Measurements from ENCODE around the gene SIPA1.

Gene SIPA1

DNA sequence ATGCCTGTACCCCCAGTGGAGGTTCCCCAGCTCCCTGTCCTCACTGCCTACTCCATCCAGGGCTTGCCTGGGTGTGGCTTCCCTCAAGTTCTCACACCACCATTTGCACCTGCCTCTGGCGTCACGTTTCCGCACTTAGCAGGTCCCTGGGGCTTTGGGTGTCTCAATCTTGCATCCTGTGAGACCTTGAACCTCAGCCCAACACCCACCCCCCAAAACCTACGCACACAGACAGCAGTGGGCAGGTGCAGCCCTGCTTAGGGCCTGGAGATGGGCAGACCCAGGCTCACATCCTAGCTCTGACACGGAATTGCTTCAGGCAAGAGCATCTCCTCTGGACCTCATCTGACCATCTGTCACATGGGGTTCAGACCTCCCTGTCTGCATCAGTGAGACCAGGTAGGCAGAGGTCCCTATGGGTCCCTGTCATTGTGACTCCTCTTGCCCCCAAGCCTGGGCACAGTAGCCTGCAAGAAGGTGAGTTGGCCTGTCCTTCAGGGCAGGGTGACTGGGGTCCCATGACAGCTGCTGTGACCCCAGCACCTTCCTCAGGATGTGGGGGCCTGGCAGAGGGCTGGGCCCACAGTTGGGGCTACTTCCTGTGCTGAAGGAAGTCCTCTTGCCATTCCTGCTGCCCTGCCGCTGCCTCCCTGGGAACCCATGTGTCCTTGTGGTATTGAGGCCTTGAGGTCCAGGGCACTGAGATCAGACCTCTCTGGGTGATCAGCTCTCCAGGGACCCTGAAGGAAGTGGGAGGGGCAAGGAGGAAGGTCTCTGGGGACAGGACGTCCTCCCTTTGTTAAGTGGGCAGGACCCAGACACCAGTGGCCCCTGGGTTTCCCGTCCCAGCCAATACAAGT is 2.0 kb downstream of the SIPA1 start:
- peak; percentile 57 for DNase-seq (ENCODE audit: insufficient read length)
- FAIRE-seq, result peak; percentile 98

DNA sequence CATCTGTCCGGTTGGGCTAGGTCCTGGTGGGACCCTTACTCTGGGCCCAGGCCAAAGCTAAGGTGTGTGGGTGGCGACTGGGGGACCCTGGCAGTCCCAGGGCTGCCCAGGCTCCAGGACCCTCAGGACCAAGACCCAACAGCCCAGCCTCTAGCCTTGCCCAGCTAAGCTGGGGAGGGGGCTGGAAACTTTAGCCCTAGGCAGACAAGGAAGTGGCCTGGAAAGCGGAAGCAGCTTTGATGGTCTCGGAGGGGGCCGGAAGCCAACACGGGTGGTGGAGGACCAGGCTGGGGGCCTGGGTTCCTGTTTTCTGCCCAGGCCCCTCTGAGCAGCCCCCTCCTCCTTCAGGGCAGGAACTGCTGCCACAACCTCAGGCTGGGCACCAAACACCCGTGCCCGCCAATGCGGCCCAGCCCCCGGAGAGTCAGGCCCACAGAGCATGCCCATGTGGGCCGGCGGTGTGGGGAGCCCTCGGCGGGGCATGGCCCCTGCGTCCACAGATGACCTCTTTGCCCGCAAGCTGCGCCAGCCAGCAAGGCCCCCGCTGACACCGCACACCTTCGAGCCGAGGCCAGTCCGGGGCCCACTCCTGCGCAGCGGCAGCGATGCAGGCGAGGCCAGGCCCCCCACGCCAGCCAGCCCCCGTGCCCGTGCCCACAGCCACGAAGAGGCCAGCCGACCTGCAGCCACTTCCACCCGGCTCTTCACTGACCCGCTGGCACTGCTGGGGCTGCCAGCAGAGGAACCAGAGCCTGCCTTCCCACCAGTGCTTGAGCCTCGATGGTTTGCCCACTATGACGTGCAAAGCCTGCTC is 2.8 kb downstream of the SIPA1 start:
- FAIRE-seq (no peak), DNase-seq (ENCODE audit: insufficient read length) (no peak)
- TF ChIP-seq TAF1 (IDR thresholded peaks at IDR 0.05; ENCODE audit: borderline replicate concordance, low read depth, low read length), result no peak
- no peak; the same call in 1 of the 2 replicates for TF ChIP-seq POLR2AphosphoS5 (IDR thresholded peaks at IDR 0.05; ENCODE audit: low read depth, low read length)
- no peak for TF ChIP-seq POLR2A (IDR thresholded peaks at IDR 0.05; ENCODE audit: low read depth, low read length)

More for the DNA sequence above, 2.0 kb downstream of the SIPA1 start:
- TF ChIP-seq POLR2AphosphoS5 (IDR thresholded peaks at IDR 0.05; ENCODE audit: low read depth, low read length) (peak; percentile 53; the same call in 1 of the 2 replicates), POLR2A (IDR thresholded peaks at IDR 0.05; ENCODE audit: low read depth, low read length) (peak; percentile 63; the same call in 1 of the 2 replicates), TAF1 (IDR thresholded peaks at IDR 0.05; ENCODE audit: borderline replicate concordance, low read depth, low read length) (no peak)

DNA sequence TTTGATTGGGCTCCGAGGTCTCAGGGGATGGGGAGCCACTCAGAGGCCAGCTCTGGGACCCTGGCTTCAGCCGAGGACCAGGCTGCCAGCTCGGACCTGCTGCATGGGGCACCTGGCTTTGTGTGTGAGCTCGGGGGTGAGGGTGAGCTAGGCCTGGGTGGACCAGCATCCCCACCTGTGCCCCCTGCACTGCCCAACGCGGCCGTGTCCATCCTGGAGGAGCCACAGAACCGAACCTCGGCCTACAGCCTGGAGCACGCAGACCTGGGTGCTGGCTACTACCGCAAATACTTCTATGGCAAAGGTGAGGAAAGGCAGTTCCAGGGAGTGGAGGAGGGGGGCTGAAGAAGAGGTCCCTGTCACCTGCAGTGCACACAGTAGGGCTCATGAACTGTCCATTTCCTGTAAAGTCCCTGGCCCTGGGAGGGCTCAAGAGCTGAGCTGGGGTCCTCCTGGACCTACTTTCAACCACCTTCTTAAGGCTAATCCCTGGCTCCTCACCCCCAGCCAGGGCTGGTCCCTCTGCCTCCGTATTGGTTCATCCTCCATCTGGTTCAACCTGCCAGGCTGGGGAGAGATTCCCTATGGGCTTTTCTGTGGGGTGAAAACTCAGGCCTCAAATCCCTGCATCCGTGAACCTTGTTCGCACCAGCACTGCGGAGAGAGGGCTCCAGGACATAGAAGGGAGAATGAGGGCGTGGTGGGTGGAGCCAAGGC is 3.6 kb downstream of the SIPA1 start:
- no peak for TF ChIP-seq POLR2AphosphoS5 (IDR thresholded peaks at IDR 0.05; ENCODE audit: low read depth, low read length)
- TF ChIP-seq POLR2A (IDR thresholded peaks at IDR 0.05; ENCODE audit: low read depth, low read length), result no peak
- TF ChIP-seq TAF1 (IDR thresholded peaks at IDR 0.05; ENCODE audit: borderline replicate concordance, low read depth, low read length), result no peak
- no peak for DNase-seq (ENCODE audit: insufficient read length)
- peak; percentile 40 for FAIRE-seq

DNA sequence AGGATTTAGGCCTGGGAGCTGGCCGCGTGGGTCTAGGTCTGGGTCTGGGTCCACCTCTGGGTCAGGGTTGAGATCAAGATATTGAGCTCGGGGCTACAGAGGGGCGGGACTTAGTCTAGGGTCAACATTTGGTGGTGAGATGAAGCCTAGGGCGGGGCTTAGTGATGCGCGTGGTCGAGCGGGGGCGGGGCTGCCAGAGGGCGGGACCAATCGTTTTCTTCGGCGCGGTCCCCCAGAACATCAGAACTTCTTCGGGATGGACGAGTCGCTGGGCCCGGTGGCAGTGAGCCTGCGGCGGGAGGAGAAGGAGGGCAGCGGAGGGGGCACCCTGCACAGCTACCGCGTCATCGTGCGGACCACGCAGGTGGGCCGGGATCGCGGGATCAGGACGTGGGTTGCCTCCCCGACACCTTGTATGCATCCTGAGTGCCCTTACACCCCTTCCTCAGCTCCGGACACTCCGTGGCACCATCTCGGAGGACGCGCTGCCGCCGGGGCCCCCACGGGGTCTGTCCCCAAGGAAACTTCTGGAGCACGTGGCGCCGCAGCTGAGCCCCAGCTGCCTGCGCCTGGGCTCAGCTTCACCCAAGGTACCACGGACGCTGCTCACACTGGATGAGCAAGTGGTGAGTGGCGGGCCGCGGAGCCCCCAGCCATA is 4.2 kb downstream of the SIPA1 start:
- TF ChIP-seq POLR2A (IDR thresholded peaks at IDR 0.05; ENCODE audit: low read depth, low read length) (no peak), TAF1 (IDR thresholded peaks at IDR 0.05; ENCODE audit: borderline replicate concordance, low read depth, low read length) (no peak), POLR2AphosphoS5 (IDR thresholded peaks at IDR 0.05; ENCODE audit: low read depth, low read length) (no peak)
- DNase-seq (ENCODE audit: insufficient read length) (no peak), FAIRE-seq (no peak)

DNA sequence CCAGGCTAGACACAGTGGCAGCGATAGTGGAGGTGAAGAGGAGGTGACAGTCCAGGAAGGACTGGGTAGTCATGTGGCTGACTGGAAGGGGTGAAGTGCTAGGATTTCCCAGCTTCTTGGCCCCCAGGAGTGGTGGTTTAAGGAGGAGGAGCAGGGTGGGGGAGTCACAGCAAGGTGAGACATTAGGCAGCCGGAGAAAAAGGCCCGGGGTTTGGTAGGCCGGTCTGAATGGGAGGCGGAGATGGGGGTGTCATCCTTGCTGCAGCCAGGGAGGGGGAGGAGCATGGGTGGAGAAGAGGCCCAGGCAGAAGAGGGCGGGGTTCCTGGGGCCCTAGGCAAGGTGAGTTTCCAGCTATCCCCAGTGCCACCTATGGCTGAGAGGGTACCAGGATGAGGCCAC is 6.1 kb downstream of the SIPA1 start:
- no peak for TF ChIP-seq TAF1 (IDR thresholded peaks at IDR 0.05; ENCODE audit: borderline replicate concordance, low read depth, low read length)
- TF ChIP-seq POLR2A (IDR thresholded peaks at IDR 0.05; ENCODE audit: low read depth, low read length), result no peak

DNA sequence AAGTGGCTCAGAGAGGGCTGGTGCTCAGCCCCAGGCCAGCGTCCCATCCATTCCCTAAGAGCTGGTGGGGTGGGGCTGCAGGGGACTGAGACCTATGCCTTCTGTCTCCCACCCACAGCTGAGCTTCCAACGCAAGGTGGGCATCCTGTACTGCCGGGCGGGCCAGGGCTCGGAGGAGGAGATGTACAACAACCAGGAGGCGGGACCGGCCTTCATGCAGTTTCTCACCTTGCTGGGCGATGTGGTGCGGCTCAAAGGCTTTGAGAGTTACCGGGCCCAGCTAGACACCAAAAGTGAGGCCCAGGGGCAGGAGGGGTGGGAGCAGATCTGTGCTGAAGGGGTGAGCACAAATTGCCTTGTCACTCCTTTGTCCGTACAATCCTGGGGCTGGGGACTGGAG is 6.9 kb downstream of the SIPA1 start:
- FAIRE-seq (no peak), DNase-seq (ENCODE audit: insufficient read length) (no peak)
- TF ChIP-seq POLR2A (IDR thresholded peaks at IDR 0.05; ENCODE audit: low read depth, low read length) (no peak), POLR2AphosphoS5 (IDR thresholded peaks at IDR 0.05; ENCODE audit: low read depth, low read length) (no peak), TAF1 (IDR thresholded peaks at IDR 0.05; ENCODE audit: borderline replicate concordance, low read depth, low read length) (no peak)

More for the DNA sequence above, 6.1 kb downstream of the SIPA1 start:
- FAIRE-seq, result no peak
- DNase-seq (ENCODE audit: insufficient read length), result no peak

DNA sequence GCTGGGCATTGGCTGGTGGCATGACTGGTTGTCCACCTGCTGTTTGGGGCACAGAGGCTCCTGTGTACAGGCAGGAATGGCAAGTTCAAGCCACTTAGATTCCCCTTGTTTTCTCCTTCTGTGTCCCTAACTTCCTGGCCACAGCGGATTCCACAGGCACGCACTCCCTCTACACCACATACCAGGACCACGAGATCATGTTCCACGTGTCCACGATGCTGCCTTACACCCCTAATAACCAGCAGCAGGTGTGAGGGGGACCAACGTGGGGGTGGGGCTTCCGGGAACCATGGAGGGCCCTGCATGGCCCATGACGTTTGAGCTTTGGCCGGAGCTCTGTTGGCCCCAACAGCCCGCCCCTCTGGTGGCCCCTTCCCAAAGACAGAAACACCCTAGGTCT is 7.8 kb downstream of the SIPA1 start:
- DNase-seq (ENCODE audit: insufficient read length), result no peak
- FAIRE-seq, result no peak
- TF ChIP-seq POLR2A (IDR thresholded peaks at IDR 0.05; ENCODE audit: low read depth, low read length) (no peak), TAF1 (IDR thresholded peaks at IDR 0.05; ENCODE audit: borderline replicate concordance, low read depth, low read length) (no peak), POLR2AphosphoS5 (IDR thresholded peaks at IDR 0.05; ENCODE audit: low read depth, low read length) (no peak)

DNA sequence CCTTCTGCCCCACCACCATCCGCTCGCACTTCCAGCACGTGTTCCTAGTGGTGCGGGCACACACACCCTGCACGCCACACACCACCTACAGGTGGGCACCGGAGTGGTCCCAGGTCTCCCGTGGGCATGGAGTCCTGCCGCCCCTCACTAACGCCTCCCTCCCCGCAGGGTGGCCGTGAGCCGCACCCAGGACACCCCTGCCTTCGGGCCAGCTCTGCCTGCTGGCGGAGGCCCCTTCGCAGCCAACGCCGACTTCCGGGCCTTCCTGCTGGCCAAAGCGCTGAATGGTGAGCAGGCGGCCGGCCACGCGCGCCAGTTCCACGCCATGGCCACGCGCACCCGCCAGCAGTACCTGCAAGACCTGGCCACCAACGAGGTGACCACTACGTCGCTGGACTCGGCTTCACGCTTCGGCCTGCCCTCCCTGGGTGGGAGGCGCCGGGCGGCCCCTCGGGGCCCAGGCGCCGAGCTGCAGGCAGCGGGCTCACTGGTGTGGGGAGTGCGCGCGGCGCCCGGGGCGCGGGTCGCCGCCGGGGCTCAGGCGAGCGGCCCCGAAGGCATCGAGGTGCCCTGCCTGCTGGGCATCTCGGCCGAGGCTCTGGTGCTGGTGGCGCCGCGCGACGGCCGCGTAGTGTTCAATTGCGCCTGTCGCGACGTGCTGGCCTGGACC is 8.5 kb downstream of the SIPA1 start:
- TF ChIP-seq POLR2A (IDR thresholded peaks at IDR 0.05; ENCODE audit: low read depth, low read length), result no peak
- TF ChIP-seq TAF1 (IDR thresholded peaks at IDR 0.05; ENCODE audit: borderline replicate concordance, low read depth, low read length), result no peak
- TF ChIP-seq POLR2AphosphoS5 (IDR thresholded peaks at IDR 0.05; ENCODE audit: low read depth, low read length), result no peak
- no peak for DNase-seq (ENCODE audit: insufficient read length)
- FAIRE-seq, result no peak

DNA sequence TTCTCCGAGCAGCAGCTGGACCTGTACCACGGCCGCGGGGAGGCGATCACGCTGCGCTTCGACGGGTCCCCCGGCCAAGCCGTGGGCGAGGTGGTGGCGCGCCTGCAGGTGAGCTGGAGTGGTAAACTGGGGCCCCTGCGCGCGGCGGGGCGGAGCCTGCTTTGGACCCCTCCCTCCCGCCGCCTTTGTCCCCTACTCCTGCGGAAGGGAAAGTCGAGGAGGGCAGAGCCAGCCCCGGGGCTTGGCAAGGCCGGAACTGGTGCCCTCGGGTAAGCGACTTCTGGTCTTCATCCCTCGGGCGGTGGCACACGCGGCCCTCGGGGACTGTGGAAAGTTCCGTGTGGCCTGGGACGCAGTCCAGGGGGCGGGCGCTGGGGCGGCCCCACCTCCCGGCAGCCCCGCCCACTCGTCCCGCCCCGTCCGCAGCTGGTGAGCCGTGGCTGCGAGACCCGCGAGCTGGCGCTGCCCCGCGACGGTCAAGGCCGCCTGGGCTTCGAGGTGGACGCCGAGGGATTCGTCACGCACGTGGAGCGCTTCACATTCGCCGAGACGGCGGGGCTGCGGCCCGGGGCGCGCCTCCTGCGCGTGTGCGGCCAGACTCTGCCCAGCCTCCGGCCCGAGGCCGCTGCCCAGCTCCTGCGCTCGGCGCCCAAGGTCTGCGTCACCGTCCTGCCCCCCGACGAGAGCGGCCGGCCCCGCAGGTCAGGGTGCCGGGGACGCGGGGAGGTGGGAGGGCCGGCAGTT is 9.2 kb downstream of the SIPA1 start:
- FAIRE-seq, result no peak
- TF ChIP-seq POLR2AphosphoS5 (IDR thresholded peaks at IDR 0.05; ENCODE audit: low read depth, low read length) (no peak), POLR2A (IDR thresholded peaks at IDR 0.05; ENCODE audit: low read depth, low read length) (no peak), TAF1 (IDR thresholded peaks at IDR 0.05; ENCODE audit: borderline replicate concordance, low read depth, low read length) (no peak)
- DNase-seq (ENCODE audit: insufficient read length), result no peak

Measured in GM12892 (cell line).